RWPE2 (cell line): Measurements from ENCODE around the gene RIPPLY1.

Source experiments
- ATAC-seq: fragments of 200-7000 bp; cut with Tn5 transposase; 3 replicates; pipeline ENCODE4 v1.9.1; 2021; ENCODE audit warnings: low read depth
- DNase-seq: peaks from one replicate; pipeline ENCODE4 v3.0.0-alpha.2; 2020; ENCODE audit warnings: low spot score
- H3K27ac ChIP-seq: fragments of 450-650 bp; 2 replicates; pipeline ENCODE4 v1.5.1; 2017; ENCODE audit warnings: mild to moderate bottlenecking; ENCODE audit not compliant: poor library complexity, severe bottlenecking
- H3K27me3 ChIP-seq: fragments of 250-450 bp; sonication (Bioruptor Pico); 2 replicates; pipeline ENCODE4 v1.5.1; 2021; ENCODE audit warnings: mild to moderate bottlenecking, moderate library complexity; ENCODE audit not compliant: insufficient read depth, poor library complexity, severe bottlenecking
- H3K36me3 ChIP-seq: fragments of 250-450 bp; sonication (Bioruptor Pico); 2 replicates; pipeline ENCODE4 v1.5.1; 2020; ENCODE audit warnings: low read depth, mild to moderate bottlenecking, moderate library complexity
- H3K4me1 ChIP-seq: fragments of 250-450 bp; sonication (Bioruptor Pico); 2 replicates; pipeline ENCODE4 v1.5.1; 2021; ENCODE audit warnings: mild to moderate bottlenecking, moderate library complexity; ENCODE audit not compliant: insufficient read depth, poor library complexity, severe bottlenecking
- H3K4me3 ChIP-seq: fragments of 250-450 bp; sonication (Bioruptor Pico); 2 replicates; pipeline ENCODE4 v1.5.1; 2021; ENCODE audit warnings: mild to moderate bottlenecking, moderate library complexity; ENCODE audit not compliant: severe bottlenecking
- H3K9me3 ChIP-seq: fragments of 250-450 bp; sonication (Bioruptor Pico); 2 replicates; pipeline ENCODE4 v1.5.1; 2021; ENCODE audit warnings: mild to moderate bottlenecking, moderate library complexity; ENCODE audit not compliant: severe bottlenecking
- CTCF ChIP-seq: fragments of 450-650 bp; IDR thresholded peaks from one replicate; pipeline ENCODE4 v1.5.1; 2017; ENCODE audit warnings: mild to moderate bottlenecking, moderate library complexity; ENCODE audit not compliant: poor library complexity, severe bottlenecking

Gene RIPPLY1

GRCh38 chrX:106905064-106905708, 2.0 kb upstream of the RIPPLY1 start:
- no peaks in the 10 kb centered on the region for H3K36me3 ChIP-seq
- H3K27me3 ChIP-seq, result no peaks in the 10 kb centered on the region
- H3K9me3 ChIP-seq, result no peaks in the 10 kb centered on the region
- H3K4me3 ChIP-seq, result no peak overlapping the region
- TF ChIP-seq CTCF, result no peak
- no peak for DNase-seq
- H3K27ac ChIP-seq, result no peak overlapping the region
- no peaks in the 10 kb centered on the region for H3K4me1 ChIP-seq
- ATAC-seq, result no peak

GRCh38 chrX:106903856-106904528, 851 bp upstream of the RIPPLY1 start:
- no peak for ATAC-seq
- TF ChIP-seq CTCF, result no peak
- Histone ChIP-seq H3K9me3 (no peaks in the 10 kb centered on the region), H3K36me3 (no peaks in the 10 kb centered on the region), H3K27me3 (no peaks in the 10 kb centered on the region), H3K4me3 (no peak overlapping the region), H3K27ac (no peak overlapping the region), H3K4me1 (no peaks in the 10 kb centered on the region)
- DNase-seq, result no peak

GRCh38 chrX:106902684-106903083, 457 bp downstream of the RIPPLY1 start:
- no peaks in the 10 kb centered on the region for H3K36me3 ChIP-seq
- H3K4me1 ChIP-seq, result no peaks in the 10 kb centered on the region
- no peaks in the 10 kb centered on the region for H3K9me3 ChIP-seq
- no peak for DNase-seq
- ATAC-seq, result no peak
- H3K27ac ChIP-seq, result no peak overlapping the region
- H3K27me3 ChIP-seq, result no peaks in the 10 kb centered on the region
- no peak for TF ChIP-seq CTCF
- no peak overlapping the region for H3K4me3 ChIP-seq

- H3K4me3 ChIP-seq, result no peak overlapping the region
These were observed 1.3 kb downstream of the RIPPLY1 start for GRCh38 chrX:106901781-106902219.

More at GRCh38 chrX:106901781-106902219, 1.3 kb downstream of the RIPPLY1 start:
- TF ChIP-seq CTCF, result no peak
- ATAC-seq (no peak), DNase-seq (no peak)
- H3K27ac ChIP-seq, result no peak overlapping the region
- H3K27me3 ChIP-seq, result no peaks in the 10 kb centered on the region
- H3K36me3 ChIP-seq, result no peaks in the 10 kb centered on the region
- H3K9me3 ChIP-seq, result no peaks in the 10 kb centered on the region
- H3K4me1 ChIP-seq, result no peaks in the 10 kb centered on the region
